Prostate gland (tissue), 2 donors: ENCODE data around the gene PTPRT. TPM values are rescaled to one million over a fixed set of nuclear protein-coding genes. Genes with fewer than 3 reads are reported as not detected.

Experiments
- DNase-seq: peaks from one replicate; pipeline ENCODE4 v3.0.0-alpha.2; 2019; ENCODE audit warnings: low spot score
- H3K27ac ChIP-seq, 2 donors: fragments of 200-600 bp; sonication (generic); 2 replicates each; pipeline ENCODE4 v1.5.1; 2017 to 2019
- H3K27me3 ChIP-seq: fragments of 200-600 bp; sonication (generic); replicated peaks from 2 replicates; pipeline ENCODE4 v1.5.1; 2019; ENCODE audit not compliant: insufficient read depth
- H3K36me3 ChIP-seq, 2 donors: fragments of 200-600 bp; sonication (generic); 1 replicate in 1 of 2; 2 replicates in 1 of 2; pipeline versions ENCODE4 v1.5.1 to v1.8.1; 2017 to 2019
- H3K4me1 ChIP-seq: fragments of 200-600 bp; sonication (generic); replicated peaks from 2 replicates; pipeline ENCODE4 v1.5.1; 2019
- H3K4me3 ChIP-seq, 2 donors: fragments of 200-600 bp; sonication (generic); 2 replicates each; pipeline ENCODE4 v1.5.1; 2017 to 2019
- H3K9me3 ChIP-seq: fragments of 200-600 bp; sonication (generic); 2 replicates; pipeline ENCODE4 v1.5.1; 2017
- CTCF ChIP-seq, 4 experiments: fragments of 200-600 bp in 2 of 4; fragments of 450-650 bp in 2 of 4; sonication (generic) in 2 of 4; IDR thresholded peaks; 1 replicate in 3 of 4; 2 replicates in 1 of 4; pipeline ENCODE4 v1.5.1; 2016 to 2019; ENCODE audit warnings: antibody characterized with exemption in 4 of 4, mild to moderate bottlenecking in 2 of 4, moderate library complexity in 2 of 4
- POLR2A ChIP-seq: fragments of 450-650 bp; IDR thresholded peaks from one replicate; pipeline ENCODE4 v1.6.1; 2016; ENCODE audit warnings: antibody characterized with exemption, mild to moderate bottlenecking
- POLR2AphosphoS5 ChIP-seq: sonication (generic); formaldehyde crosslinking; IDR thresholded peaks from one replicate; pipeline ENCODE4 v1.6.1; 2017; ENCODE audit warnings: antibody characterized with exemption
- WGBS: methylation state at CpG from one replicate; pipeline ENCODE4 v1.1.5; 2018; 5-methylcytosine and 5-hydroxymethylcytosine counted together
- intact Hi-C: fragments of 100-400 bp; cut with DNase I; formaldehyde crosslinking; loops from one replicate; pipeline ENCODE4 v1.14.2; 2022
- total RNA-seq, 2 donors: library from RNA; depleted of rRNA; stranded (reverse); fragments of >200 nt; gene quantifications; one replicate each; pipeline ENCODE4 v1.1.0, GENCODE V29; 2016

The PTPRT gene
- total RNA-seq, 2 donors from 2014 or later: 1.5 to 3.5 TPM

- Histone ChIP-seq H3K4me3 (no peak overlapping the region), H3K27ac (no peak overlapping the region), H3K36me3 (no peaks in the 10 kb centered on the region), H3K27me3 (no peaks in the 10 kb centered on the region), H3K4me1 (no peaks in the 10 kb centered on the region), H3K9me3 (no peaks in the 10 kb centered on the region)
- DNase-seq: no peak
- WGBS: 46% methylated on average over 1 of the region's 1 CpG
- no peak for TF ChIP-seq POLR2AphosphoS5
- intact Hi-C loops: no loop called here
Observed at GRCh38 chr20:43231829-43232228, 42.1 kb upstream of the PTPRT start.

- no peaks in the 10 kb centered on the region for H3K9me3 ChIP-seq
- intact Hi-C loops: no loop called here
- H3K27me3 ChIP-seq: no peaks in the 10 kb centered on the region
- no peak overlapping the region for H3K27ac ChIP-seq
- 88% methylated on average over 3 of the region's 3 CpGs for WGBS
- no peaks in the 10 kb centered on the region for H3K36me3 ChIP-seq
- DNase-seq: no peak
- no peaks in the 10 kb centered on the region for H3K4me1 ChIP-seq
- H3K4me3 ChIP-seq: no peak overlapping the region
- TF ChIP-seq CTCF (IDR thresholded peaks at IDR 0.05) (no peak), POLR2AphosphoS5 (no peak), POLR2A (no peak)
Observed at GRCh38 chr20:43229696-43230095, 40.0 kb upstream of the PTPRT start.

- 48% methylated on average over 4 of the region's 4 CpGs for WGBS
- intact Hi-C loops: no loop called here
- no peaks in the 10 kb centered on the region for H3K9me3 ChIP-seq
- H3K4me3 ChIP-seq: no peak overlapping the region
- no peaks in the 10 kb centered on the region for H3K27me3 ChIP-seq
- TF ChIP-seq POLR2A (no peak), POLR2AphosphoS5 (no peak), CTCF (IDR thresholded peaks at IDR 0.05) (no peak)
- no peaks in the 10 kb centered on the region for H3K4me1 ChIP-seq
- DNase-seq: no peak
- H3K27ac ChIP-seq: no peak overlapping the region
- no peaks in the 10 kb centered on the region for H3K36me3 ChIP-seq
Observed at GRCh38 chr20:43220612-43221011, 30.9 kb upstream of the PTPRT start.

- H3K4me3 ChIP-seq: no peak overlapping the region
- DNase-seq: no peak
- WGBS: 72% methylated on average over 3 of the region's 3 CpGs
Observed at GRCh38 chr20:43210901-43211300, 21.2 kb upstream of the PTPRT start.

GRCh38 chr20:43209831-43210230, 20.1 kb upstream of the PTPRT start:
- H3K9me3 ChIP-seq: no peaks in the 10 kb centered on the region
- intact Hi-C loops: no loop called here
- WGBS: 83% methylated on average over 2 of the region's 2 CpGs
- no peaks in the 10 kb centered on the region for H3K27me3 ChIP-seq
- no peak for DNase-seq
- no peaks in the 10 kb centered on the region for H3K36me3 ChIP-seq
- no peak overlapping the region for H3K4me3 ChIP-seq
- H3K4me1 ChIP-seq: no peaks in the 10 kb centered on the region
- no peak for TF ChIP-seq CTCF (IDR thresholded peaks at IDR 0.05)
- TF ChIP-seq POLR2AphosphoS5: no peak
- no peak for TF ChIP-seq POLR2A
- H3K27ac ChIP-seq: no peak overlapping the region

More at GRCh38 chr20:43210901-43211300, 21.2 kb upstream of the PTPRT start:
- intact Hi-C loops: no loop called here
- Histone ChIP-seq H3K36me3 (no peaks in the 10 kb centered on the region), H3K27me3 (no peaks in the 10 kb centered on the region), H3K27ac (no peak overlapping the region), H3K4me1 (no peaks in the 10 kb centered on the region), H3K9me3 (no peaks in the 10 kb centered on the region)
- TF ChIP-seq CTCF (IDR thresholded peaks at IDR 0.05): no peak
- TF ChIP-seq POLR2AphosphoS5: no peak
- no peak for TF ChIP-seq POLR2A
